GM23338 (cell line): ENCODE data around the gene CXCR5. TPM values are rescaled to one million over a fixed set of nuclear protein-coding genes. Genes with fewer than 3 reads are reported as not detected.

Experiments used
- ATAC-seq: fragments of 200-7000 bp; cut with Tn5 transposase; 3 replicates; pipeline ENCODE4 v1.9.1; 2020
- DNase-seq: peaks from one replicate; pipeline ENCODE4 v3.0.0-alpha.2; 2015; ENCODE audit warnings: low spot score
- H2AFZ ChIP-seq: fragments of 200-600 bp; sonication (generic); 2 replicates; pipeline ENCODE4 v1.8.0; 2016; ENCODE audit warnings: antibody characterized with exemption, mild to moderate bottlenecking, moderate library complexity
- H3F3A ChIP-seq: fragments of 200-600 bp; sonication (generic); replicated peaks from 2 replicates; pipeline ENCODE4 v1.8.0; 2017; ENCODE audit warnings: antibody characterized with exemption, mixed run types, low read depth
- H3K27ac ChIP-seq: fragments of 200-600 bp; sonication (generic); 2 replicates; pipeline ENCODE4 v1.6.1; 2016; ENCODE audit warnings: low read depth
- H3K27me3 ChIP-seq: fragments of 200-600 bp; sonication (generic); 2 replicates; pipeline ENCODE4 v1.8.0; 2016; ENCODE audit warnings: mild to moderate bottlenecking, mixed run types, moderate library complexity; ENCODE audit not compliant: insufficient read depth
- H3K36me3 ChIP-seq: fragments of 200-600 bp; sonication (generic); 2 replicates; pipeline ENCODE4 v1.8.0; 2016; ENCODE audit warnings: mild to moderate bottlenecking; ENCODE audit not compliant: insufficient read depth
- H3K4me1 ChIP-seq: fragments of 200-600 bp; sonication (generic); 2 replicates; pipeline ENCODE4 v1.8.0; 2016; ENCODE audit warnings: mild to moderate bottlenecking, moderate library complexity; ENCODE audit not compliant: insufficient read depth
- H3K4me2 ChIP-seq: fragments of 200-600 bp; sonication (generic); 2 replicates; pipeline ENCODE4 v1.7.1; 2017; ENCODE audit warnings: mixed run types
- H3K4me3 ChIP-seq: fragments of 200-600 bp; sonication (generic); 2 replicates; pipeline ENCODE4 v1.6.1; 2016; ENCODE audit warnings: mixed run types
- H3K79me2 ChIP-seq: fragments of 200-600 bp; sonication (generic); replicated peaks from 2 replicates; pipeline ENCODE4 v1.8.0; 2017; ENCODE audit warnings: mild to moderate bottlenecking; ENCODE audit not compliant: insufficient read depth
- H3K9me2 ChIP-seq: fragments of 200-600 bp; sonication (generic); 2 replicates; pipeline ENCODE4 v1.8.0; 2017; ENCODE audit not compliant: insufficient read depth
- H4K20me1 ChIP-seq: fragments of 200-600 bp; sonication (generic); replicated peaks from 2 replicates; pipeline ENCODE4 v1.8.0; 2017; ENCODE audit warnings: mild to moderate bottlenecking; ENCODE audit not compliant: insufficient read depth
- H3K27ac Mint-ChIP-seq: 2 replicates; pipeline ENCODE4 v1.8.0; 2020; ENCODE audit warnings: inconsistent platforms, mild to moderate bottlenecking, moderate library complexity, mixed read lengths
- H3K27me3 Mint-ChIP-seq: 3 replicates; pipeline ENCODE4 v1.8.0; 2022; ENCODE audit warnings: low read depth, mild to moderate bottlenecking, moderate library complexity, mixed read lengths, inconsistent platforms; ENCODE audit not compliant: insufficient read depth, poor library complexity
- H3K36me3 Mint-ChIP-seq: 3 replicates; pipeline ENCODE4 v1.8.0; 2021; ENCODE audit warnings: low read depth, mild to moderate bottlenecking, inconsistent platforms, moderate library complexity, mixed read lengths
- H3K4me1 Mint-ChIP-seq: 3 replicates; pipeline ENCODE4 v1.8.0; 2020; ENCODE audit warnings: mild to moderate bottlenecking, inconsistent platforms, mixed read lengths
- H3K4me3 Mint-ChIP-seq: 3 replicates; pipeline ENCODE4 v1.8.0; 2021; ENCODE audit warnings: moderate library complexity, mild to moderate bottlenecking, inconsistent platforms, mixed read lengths
- H3K9me3 Mint-ChIP-seq: 3 replicates; pipeline ENCODE4 v1.8.0; 2020; ENCODE audit warnings: moderate library complexity, mild to moderate bottlenecking, inconsistent platforms, mixed read lengths
- CREB1 ChIP-seq: fragments of 250-450 bp; sonication (Bioruptor Pico); IDR thresholded peaks from 2 replicates; pipeline ENCODE4 v1.5.0; 2020; ENCODE audit warnings: low read depth, mild to moderate bottlenecking, moderate library complexity
- ETS1 ChIP-seq: IDR thresholded peaks from 2 replicates; pipeline ENCODE4 v1.6.1; 2016; ENCODE audit warnings: antibody characterized with exemption
- EZH2 ChIP-seq: fragments of 200-600 bp; sonication (generic); IDR thresholded peaks from one replicate; pipeline ENCODE4 v1.8.0; 2017; ENCODE audit warnings: antibody characterized with exemption, mild to moderate bottlenecking, low read depth; ENCODE audit not compliant: unreplicated experiment
- JUNB ChIP-seq: IDR thresholded peaks from one replicate; pipeline ENCODE4 v1.6.1; 2016; ENCODE audit warnings: antibody characterized with exemption; ENCODE audit not compliant: unreplicated experiment
- NANOG ChIP-seq: IDR thresholded peaks from 2 replicates; pipeline ENCODE4 v1.6.1; 2016; ENCODE audit warnings: antibody characterized with exemption, borderline replicate concordance
- POLR2AphosphoS5 ChIP-seq: IDR thresholded peaks from 2 replicates; pipeline ENCODE4 v1.6.1; 2016; ENCODE audit warnings: antibody characterized with exemption, low read depth
- STAT1 ChIP-seq: IDR thresholded peaks from one replicate; pipeline ENCODE4 v1.6.1; 2016; ENCODE audit warnings: antibody characterized with exemption; ENCODE audit not compliant: unreplicated experiment
- ZNF114 ChIP-seq: fragments of 250-450 bp; sonication (Bioruptor Pico); IDR thresholded peaks from 2 replicates; pipeline ENCODE4 v1.5.0; 2020; ENCODE audit warnings: mild to moderate bottlenecking, moderate library complexity
- ZNF331 ChIP-seq: fragments of 250-450 bp; sonication (Bioruptor Pico); IDR thresholded peaks from 2 replicates; pipeline ENCODE4 v1.5.0; 2020; ENCODE audit warnings: low read depth, mild to moderate bottlenecking, moderate library complexity
- polyA plus RNA-seq: library from polyadenylated mRNA; unstranded; fragments of >200 nt; fragmentation: Nextera tagmentation; extraction: Ambion mirVana; gene quantifications from 2 replicates; pipeline ENCODE4 v1.2.1, GENCODE V29; 2016
- total RNA-seq: library from RNA; depleted of rRNA; stranded (reverse); fragments of >200 nt; shearing (Covaris generic); gene quantifications from 2 replicates; pipeline ENCODE4 v1.2.3, GENCODE V29; 2014
- TF ChIP-seq, protein P1 (sequence below): IDR thresholded peaks from one replicate; pipeline ENCODE4 v1.6.1; 2018; ENCODE audit warnings: antibody characterized with exemption; ENCODE audit not compliant: unreplicated experiment
- TF ChIP-seq, protein P2 (sequence below), 2 experiments: fragments of 200-600 bp in 1 of 2; sonication (generic) in 1 of 2; conservative IDR thresholded peaks; 2 replicates each; pipeline versions ENCODE4 v1.5.1 to v1.6.1; 2016 to 2017; ENCODE audit warnings: antibody characterized with exemption in 2 of 2, low read depth in 2 of 2, mild to moderate bottlenecking in 2 of 2, moderate library complexity in 1 of 2

The CXCR5 gene
- total and polyA plus RNA-seq, 2 experiments from 2014 or later = 0.18 TPM; not detected in 1

GRCh38 chr11:118885319-118885718, 1.6 kb downstream of the CXCR5 start (continued):
- no peak for TF ChIP-seq POLR2AphosphoS5
- TF ChIP-seq, protein P1, sequence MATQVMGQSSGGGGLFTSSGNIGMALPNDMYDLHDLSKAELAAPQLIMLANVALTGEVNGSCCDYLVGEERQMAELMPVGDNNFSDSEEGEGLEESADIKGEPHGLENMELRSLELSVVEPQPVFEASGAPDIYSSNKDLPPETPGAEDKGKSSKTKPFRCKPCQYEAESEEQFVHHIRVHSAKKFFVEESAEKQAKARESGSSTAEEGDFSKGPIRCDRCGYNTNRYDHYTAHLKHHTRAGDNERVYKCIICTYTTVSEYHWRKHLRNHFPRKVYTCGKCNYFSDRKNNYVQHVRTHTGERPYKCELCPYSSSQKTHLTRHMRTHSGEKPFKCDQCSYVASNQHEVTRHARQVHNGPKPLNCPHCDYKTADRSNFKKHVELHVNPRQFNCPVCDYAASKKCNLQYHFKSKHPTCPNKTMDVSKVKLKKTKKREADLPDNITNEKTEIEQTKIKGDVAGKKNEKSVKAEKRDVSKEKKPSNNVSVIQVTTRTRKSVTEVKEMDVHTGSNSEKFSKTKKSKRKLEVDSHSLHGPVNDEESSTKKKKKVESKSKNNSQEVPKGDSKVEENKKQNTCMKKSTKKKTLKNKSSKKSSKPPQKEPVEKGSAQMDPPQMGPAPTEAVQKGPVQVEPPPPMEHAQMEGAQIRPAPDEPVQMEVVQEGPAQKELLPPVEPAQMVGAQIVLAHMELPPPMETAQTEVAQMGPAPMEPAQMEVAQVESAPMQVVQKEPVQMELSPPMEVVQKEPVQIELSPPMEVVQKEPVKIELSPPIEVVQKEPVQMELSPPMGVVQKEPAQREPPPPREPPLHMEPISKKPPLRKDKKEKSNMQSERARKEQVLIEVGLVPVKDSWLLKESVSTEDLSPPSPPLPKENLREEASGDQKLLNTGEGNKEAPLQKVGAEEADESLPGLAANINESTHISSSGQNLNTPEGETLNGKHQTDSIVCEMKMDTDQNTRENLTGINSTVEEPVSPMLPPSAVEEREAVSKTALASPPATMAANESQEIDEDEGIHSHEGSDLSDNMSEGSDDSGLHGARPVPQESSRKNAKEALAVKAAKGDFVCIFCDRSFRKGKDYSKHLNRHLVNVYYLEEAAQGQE = no peak

GRCh38 chr11:118885831-118886565, 2.3 kb downstream of the CXCR5 start:
- Histone ChIP-seq H3K4me3 (no peak overlapping the region), H3K36me3 (no peaks in the 10 kb centered on the region), H3K9me2 (no peaks in the 10 kb centered on the region), H3F3A (0 out of 2 replicates have a peak, but pooled peaks cover 3% of the 10 kb centered on the region), H3K79me2 (no peaks in the 10 kb centered on the region), H4K20me1 (no peaks in the 10 kb centered on the region), H3K4me2 (no peak overlapping the region), H3K4me1 (peaks cover 6% of the 10 kb centered on the region), H3K27me3 (no peaks in the 10 kb centered on the region), H2AFZ (no peak overlapping the region), H3K27ac (no peak overlapping the region)
- Mint-ChIP-seq H3K4me3 (no peak overlapping the region), H3K4me1 (peaks cover 29% of the 10 kb centered on the region), H3K27me3 (peaks cover 23% of the 10 kb centered on the region), H3K9me3 (no peaks in the 10 kb centered on the region; the same call in 2 of the 3 replicates), H3K36me3 (no peaks in the 10 kb centered on the region), H3K27ac (no peak overlapping the region)
- no peak for ATAC-seq
- no peak for DNase-seq
- TF ChIP-seq NANOG = no peak
- no peak for TF ChIP-seq POLR2AphosphoS5
- TF ChIP-seq ZNF114 (CRISPR knock-in tag) = no peak
- TF ChIP-seq CREB1 (CRISPR knock-in tag) = no peak
- TF ChIP-seq, protein P2, sequence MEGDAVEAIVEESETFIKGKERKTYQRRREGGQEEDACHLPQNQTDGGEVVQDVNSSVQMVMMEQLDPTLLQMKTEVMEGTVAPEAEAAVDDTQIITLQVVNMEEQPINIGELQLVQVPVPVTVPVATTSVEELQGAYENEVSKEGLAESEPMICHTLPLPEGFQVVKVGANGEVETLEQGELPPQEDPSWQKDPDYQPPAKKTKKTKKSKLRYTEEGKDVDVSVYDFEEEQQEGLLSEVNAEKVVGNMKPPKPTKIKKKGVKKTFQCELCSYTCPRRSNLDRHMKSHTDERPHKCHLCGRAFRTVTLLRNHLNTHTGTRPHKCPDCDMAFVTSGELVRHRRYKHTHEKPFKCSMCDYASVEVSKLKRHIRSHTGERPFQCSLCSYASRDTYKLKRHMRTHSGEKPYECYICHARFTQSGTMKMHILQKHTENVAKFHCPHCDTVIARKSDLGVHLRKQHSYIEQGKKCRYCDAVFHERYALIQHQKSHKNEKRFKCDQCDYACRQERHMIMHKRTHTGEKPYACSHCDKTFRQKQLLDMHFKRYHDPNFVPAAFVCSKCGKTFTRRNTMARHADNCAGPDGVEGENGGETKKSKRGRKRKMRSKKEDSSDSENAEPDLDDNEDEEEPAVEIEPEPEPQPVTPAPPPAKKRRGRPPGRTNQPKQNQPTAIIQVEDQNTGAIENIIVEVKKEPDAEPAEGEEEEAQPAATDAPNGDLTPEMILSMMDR (conservative IDR thresholded peaks at IDR 0.05; ENCODE audit: low read depth in 2 of 2) = no peak
- no peak for TF ChIP-seq EZH2
- no peak for TF ChIP-seq ETS1
- no peak for TF ChIP-seq STAT1
- TF ChIP-seq ZNF331 = no peak
- TF ChIP-seq, protein P1 = no peak
- TF ChIP-seq JUNB = no peak
